Measurements from ENCODE around the gene GTF2F1. TPM values are rescaled to one million over a fixed set of nuclear protein-coding genes. Genes with fewer than 3 reads are reported as not detected.

Gene GTF2F1
- total and polyA plus RNA-seq, 10 of the 15 experiments (the other 5 are each of a cell fraction or from before 2014, with no cell fraction given) = 4.5 to 61.7 (median 48.5) TPM

DNA sequence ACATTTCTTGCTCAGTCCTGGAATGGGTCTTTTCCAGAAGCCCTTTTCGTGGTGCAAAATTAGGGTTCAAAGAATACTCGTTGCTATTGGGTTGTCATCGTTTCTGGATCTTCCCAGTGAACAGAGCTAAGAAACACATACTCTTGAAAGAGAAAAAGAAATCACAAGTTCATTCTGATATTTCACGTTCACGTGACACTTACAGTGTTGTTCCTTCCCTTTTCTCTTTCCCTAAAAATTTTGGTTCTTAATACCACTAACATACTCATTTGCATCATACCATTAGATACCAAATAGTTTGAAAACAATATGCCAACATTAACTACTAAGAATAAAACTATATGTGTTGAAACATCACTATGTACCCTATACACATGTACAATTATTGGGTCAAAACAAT, 13.4 kb upstream of the GTF2F1 start:
- 6% methylated on average over 5 of the region's 5 CpGs for WGBS (ENCODE audit: insufficient coverage, insufficient replicate concordance, low lambda C conversion rate, missing lambda C conversion rate)
- Histone ChIP-seq H3K9me3 (replicated peaks; ENCODE audit: control insufficient read depth, insufficient read depth, low read length) (no peaks in the 10 kb centered on the region), H3K79me2 (ENCODE audit: control insufficient read depth, insufficient read depth, low read length) (no peaks in the 10 kb centered on the region), H3K4me1 (ENCODE audit: control insufficient read depth, insufficient read depth, low read length) (no peaks in the 10 kb centered on the region), H3K4me2 (ENCODE audit: control insufficient read depth, insufficient read depth) (no peak overlapping the region), H3K9ac (ENCODE audit: control insufficient read depth, insufficient read depth, low read length) (no peak overlapping the region), H2AFZ (ENCODE audit: control insufficient read depth, low read depth, low read length) (no peak overlapping the region), H3K36me3 (ENCODE audit: control insufficient read depth in 2 of 2, insufficient read depth in 2 of 2, low read length in 1 of 2) (no peaks in the 10 kb centered on the region), H4K20me1 (ENCODE audit: control insufficient read depth, insufficient read depth) (no peaks in the 10 kb centered on the region), H3K4me3 (no peak overlapping the region), H3K27me3 (replicated peaks in 1 of 2; ENCODE audit: control insufficient read depth in 2 of 2, insufficient read depth in 2 of 2, low read length in 1 of 2) (no peaks in the 10 kb centered on the region), H3K27ac (ENCODE audit: control insufficient read depth, insufficient read depth) (no peak overlapping the region)
- FAIRE-seq (no peak), ATAC-seq (no peak), DNase-seq (ENCODE audit: low read depth, low spot score) (no peak)
- ChIA-PET SMC1A (ENCODE audit: uncharacterized antibody, unreplicated experiment) (no interaction called here), POLR2A (interaction anchor here (0.6 kb wide), 1 partner anchor 464 kb away, joined by 3 read pairs; no protein-coding TSS in a partner anchor), RAD21 (ENCODE audit: unreplicated experiment) (interaction anchor here (1.1 kb wide), 1 partner anchor 15 kb away, joined by 4 read pairs; no protein-coding TSS in a partner anchor), CTCF (no interaction called here)
- intact Hi-C loops (cut with micrococcal nuclease; ENCODE audit: unreplicated experiment) = no loop called here
- TF ChIP-seq, protein P1, sequence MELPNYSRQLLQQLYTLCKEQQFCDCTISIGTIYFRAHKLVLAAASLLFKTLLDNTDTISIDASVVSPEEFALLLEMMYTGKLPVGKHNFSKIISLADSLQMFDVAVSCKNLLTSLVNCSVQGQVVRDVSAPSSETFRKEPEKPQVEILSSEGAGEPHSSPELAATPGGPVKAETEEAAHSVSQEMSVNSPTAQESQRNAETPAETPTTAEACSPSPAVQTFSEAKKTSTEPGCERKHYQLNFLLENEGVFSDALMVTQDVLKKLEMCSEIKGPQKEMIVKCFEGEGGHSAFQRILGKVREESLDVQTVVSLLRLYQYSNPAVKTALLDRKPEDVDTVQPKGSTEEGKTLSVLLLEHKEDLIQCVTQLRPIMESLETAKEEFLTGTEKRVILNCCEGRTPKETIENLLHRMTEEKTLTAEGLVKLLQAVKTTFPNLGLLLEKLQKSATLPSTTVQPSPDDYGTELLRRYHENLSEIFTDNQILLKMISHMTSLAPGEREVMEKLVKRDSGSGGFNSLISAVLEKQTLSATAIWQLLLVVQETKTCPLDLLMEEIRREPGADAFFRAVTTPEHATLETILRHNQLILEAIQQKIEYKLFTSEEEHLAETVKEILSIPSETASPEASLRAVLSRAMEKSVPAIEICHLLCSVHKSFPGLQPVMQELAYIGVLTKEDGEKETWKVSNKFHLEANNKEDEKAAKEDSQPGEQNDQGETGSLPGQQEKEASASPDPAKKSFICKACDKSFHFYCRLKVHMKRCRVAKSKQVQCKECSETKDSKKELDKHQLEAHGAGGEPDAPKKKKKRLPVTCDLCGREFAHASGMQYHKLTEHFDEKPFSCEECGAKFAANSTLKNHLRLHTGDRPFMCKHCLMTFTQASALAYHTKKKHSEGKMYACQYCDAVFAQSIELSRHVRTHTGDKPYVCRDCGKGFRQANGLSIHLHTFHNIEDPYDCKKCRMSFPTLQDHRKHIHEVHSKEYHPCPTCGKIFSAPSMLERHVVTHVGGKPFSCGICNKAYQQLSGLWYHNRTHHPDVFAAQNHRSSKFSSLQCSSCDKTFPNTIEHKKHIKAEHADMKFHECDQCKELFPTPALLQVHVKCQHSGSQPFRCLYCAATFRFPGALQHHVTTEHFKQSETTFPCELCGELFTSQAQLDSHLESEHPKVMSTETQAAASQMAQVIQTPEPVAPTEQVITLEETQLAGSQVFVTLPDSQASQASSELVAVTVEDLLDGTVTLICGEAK (IDR thresholded peaks at IDR 0.05; ENCODE audit: borderline replicate concordance) = no peak
- TF ChIP-seq, protein P2, sequence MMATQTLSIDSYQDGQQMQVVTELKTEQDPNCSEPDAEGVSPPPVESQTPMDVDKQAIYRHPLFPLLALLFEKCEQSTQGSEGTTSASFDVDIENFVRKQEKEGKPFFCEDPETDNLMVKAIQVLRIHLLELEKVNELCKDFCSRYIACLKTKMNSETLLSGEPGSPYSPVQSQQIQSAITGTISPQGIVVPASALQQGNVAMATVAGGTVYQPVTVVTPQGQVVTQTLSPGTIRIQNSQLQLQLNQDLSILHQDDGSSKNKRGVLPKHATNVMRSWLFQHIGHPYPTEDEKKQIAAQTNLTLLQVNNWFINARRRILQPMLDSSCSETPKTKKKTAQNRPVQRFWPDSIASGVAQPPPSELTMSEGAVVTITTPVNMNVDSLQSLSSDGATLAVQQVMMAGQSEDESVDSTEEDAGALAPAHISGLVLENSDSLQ (IDR thresholded peaks at IDR 0.05) = no peak
- TF ChIP-seq, protein P3, sequence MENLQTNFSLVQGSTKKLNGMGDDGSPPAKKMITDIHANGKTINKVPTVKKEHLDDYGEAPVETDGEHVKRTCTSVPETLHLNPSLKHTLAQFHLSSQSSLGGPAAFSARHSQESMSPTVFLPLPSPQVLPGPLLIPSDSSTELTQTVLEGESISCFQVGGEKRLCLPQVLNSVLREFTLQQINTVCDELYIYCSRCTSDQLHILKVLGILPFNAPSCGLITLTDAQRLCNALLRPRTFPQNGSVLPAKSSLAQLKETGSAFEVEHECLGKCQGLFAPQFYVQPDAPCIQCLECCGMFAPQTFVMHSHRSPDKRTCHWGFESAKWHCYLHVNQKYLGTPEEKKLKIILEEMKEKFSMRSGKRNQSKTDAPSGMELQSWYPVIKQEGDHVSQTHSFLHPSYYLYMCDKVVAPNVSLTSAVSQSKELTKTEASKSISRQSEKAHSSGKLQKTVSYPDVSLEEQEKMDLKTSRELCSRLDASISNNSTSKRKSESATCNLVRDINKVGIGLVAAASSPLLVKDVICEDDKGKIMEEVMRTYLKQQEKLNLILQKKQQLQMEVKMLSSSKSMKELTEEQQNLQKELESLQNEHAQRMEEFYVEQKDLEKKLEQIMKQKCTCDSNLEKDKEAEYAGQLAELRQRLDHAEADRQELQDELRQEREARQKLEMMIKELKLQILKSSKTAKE (IDR thresholded peaks at IDR 0.05; ENCODE audit: low read depth, poor library complexity, severe bottlenecking) = no peak
- TF ChIP-seq, protein P4, sequence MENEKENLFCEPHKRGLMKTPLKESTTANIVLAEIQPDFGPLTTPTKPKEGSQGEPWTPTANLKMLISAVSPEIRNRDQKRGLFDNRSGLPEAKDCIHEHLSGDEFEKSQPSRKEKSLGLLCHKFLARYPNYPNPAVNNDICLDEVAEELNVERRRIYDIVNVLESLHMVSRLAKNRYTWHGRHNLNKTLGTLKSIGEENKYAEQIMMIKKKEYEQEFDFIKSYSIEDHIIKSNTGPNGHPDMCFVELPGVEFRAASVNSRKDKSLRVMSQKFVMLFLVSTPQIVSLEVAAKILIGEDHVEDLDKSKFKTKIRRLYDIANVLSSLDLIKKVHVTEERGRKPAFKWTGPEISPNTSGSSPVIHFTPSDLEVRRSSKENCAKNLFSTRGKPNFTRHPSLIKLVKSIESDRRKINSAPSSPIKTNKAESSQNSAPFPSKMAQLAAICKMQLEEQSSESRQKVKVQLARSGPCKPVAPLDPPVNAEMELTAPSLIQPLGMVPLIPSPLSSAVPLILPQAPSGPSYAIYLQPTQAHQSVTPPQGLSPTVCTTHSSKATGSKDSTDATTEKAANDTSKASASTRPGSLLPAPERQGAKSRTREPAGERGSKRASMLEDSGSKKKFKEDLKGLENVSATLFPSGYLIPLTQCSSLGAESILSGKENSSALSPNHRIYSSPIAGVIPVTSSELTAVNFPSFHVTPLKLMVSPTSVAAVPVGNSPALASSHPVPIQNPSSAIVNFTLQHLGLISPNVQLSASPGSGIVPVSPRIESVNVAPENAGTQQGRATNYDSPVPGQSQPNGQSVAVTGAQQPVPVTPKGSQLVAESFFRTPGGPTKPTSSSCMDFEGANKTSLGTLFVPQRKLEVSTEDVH (IDR thresholded peaks at IDR 0.05; ENCODE audit: low read depth, partially characterized antibody) = no peak
- no TSS peak for BruUV-seq (replicated peaks)
- in situ Hi-C loops (cut with MboI) = no loop called here
